Activated naive CD4-positive, alpha-beta T cell treated with anti-CD3 and anti-CD28 coated beads, Interleukin-2, amount 50 U/mL, for 16 hours (primary cell): ENCODE results near the gene TFEB.
"Not testable (repeated sequence)": the region's sequence is repeated elsewhere in the genome, so short reads cannot be mapped to it uniquely, and the experiment has no call there.

Experiments used
- DNase-seq: peaks from one replicate; pipeline ENCODE4 v3.0.0-alpha.2; 2020

The TFEB gene

DNA sequence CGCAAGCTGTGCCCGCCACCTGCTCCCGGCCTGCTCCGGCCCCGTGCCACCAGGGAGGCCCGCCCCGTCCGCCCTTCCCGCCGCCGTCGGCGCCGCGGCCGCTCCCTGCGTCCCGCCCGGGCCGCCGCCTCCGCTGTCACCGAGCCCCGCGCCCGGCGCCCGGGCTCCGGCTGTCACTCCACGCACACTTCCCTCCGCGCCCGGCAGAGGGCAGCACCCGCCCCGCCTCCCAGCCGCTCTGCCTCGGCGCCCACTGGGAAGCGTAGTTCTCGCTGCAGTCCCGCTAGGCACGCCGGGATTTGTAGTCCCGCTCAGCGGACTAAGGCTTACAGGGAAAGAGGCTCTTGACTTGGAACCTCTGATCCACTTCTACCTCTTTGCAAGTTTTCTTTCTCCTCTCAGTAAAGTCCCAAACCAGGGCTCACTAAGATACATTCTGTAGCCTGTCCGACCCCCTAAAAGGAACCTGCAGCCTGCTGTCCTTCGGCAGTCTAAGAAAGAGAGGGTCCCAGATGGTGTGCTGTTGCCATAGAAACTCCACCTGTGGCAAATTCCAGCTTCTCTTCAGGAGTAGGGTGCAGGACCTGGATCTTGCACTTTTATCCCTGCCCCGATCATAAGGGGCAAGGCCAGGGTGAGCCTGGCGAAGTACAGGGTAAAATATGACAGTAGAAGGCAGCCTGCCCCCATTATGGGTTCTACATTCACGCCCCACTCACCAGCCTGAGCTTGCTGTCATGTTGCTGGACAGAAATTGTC is at the start of gene TFEB:
Gene TFEB (minus strand): TSS at position 182 of the 759 bp plus-strand sequence. CDS start 44,395 bp downstream, outside the sequence.
- DNase-seq, result peak; percentile 94

GRCh38 chr6:41784581-41785171 is 49.3 kb upstream of the TFEB start:
- DNase-seq, result no peak

DNA sequence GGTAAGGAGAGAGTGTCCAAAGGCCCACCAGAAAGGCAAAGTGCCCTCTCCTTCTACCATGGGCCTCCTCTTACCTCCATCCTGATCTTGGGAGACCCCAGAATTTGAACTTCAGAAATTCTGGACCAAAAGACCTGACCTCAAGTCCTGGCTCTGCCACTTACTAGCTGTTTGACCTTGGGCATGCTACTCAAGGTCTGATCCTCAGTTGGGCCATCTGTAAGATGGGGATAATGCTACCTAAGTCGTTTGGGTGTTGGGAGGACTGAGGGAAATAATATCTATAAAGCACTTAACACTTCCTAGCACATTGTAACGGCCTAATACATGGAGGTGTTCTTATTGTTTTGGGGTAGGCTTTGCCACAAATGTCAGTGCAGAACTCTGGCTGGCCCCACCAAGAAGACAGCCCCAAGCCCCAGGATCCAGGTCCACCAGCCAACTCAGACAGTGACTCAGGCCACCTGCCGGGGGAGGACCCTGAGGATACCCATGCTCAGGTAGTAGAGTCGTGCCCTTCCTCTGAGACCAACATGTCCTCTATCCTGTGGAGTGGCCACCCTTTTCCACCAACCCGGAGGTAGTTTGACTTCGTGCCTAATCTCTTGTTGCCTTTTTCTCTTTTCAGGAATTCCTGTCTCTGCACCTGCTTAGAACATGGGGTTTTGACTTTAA is 47.8 kb upstream of the TFEB start:
- no peak for DNase-seq

DNA sequence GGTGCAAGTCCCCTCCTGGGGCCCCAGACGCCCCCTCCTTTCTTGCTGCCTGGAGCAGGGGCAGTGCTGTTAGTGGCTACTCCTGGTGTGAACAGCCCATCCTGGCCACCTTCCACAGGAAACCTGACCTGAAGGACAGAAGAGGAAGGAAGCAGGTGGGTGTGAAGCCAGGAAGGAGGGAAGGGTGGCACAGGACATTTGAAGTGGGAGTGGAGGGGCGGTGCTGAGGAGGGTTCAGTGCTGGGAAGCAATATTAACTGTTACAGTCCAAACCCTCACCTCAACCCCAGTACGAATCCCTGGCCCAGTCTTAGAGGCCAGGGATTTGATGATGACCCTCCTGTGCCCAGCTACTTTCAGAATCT is 45.9 kb upstream of the TFEB start:
- no peak for DNase-seq

DNA sequence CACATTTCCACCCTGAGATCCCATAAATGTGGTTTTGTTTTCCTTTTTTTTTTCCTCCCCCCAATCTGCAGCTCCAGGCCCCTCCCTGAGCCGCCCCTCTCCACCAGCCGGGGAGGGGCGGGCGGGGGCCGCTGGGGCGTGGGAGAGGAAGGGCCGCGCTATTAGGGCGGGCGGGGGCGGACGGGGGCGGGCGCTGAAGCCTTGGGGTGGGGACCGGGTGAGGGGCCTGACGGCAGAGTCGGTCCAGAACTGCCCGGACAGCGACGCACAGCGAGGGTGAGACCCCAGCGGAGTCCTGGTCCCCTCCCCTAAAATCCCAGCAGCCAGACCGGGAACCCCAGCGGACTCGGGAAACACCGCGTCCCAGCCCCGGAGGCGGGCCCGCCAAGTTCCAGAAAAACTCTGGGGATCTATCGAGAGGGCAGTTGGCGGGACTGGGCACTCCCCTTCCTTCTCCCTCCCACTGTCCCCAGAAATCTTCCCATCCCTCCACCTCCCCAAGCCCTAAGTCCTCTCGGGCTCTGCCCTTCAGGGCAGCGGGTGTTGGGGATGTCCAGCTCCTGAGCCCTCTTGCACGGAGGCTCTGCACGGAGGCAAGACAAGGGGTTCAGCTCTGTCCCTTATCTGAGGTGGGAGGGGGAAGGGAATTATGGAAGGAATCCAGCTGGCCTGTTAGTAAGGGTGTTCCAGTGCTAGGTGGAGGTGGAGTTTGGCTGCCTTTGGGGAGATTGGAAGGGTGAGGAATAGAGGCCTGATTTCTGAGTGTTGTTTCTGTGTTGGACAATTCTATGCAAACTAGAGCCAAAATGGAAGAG is 45.4 kb upstream of the TFEB start, which contains the start of gene PRICKLE4:
Gene PRICKLE4 (plus strand): TSS at position 232 of the 815 bp plus-strand sequence. CDS start 2,692 bp downstream, outside the sequence.
- DNase-seq, result no peak

- DNase-seq, result peak; percentile 100
Measured at GRCh38 chr6:41779788-41780550, 44.6 kb upstream of the TFEB start, which contains the start of gene FRS3. TSS of gene FRS3 (minus strand) at chr6:41779900. CDS start at chr6:41776987, 2,913 bp downstream.

- peak; percentile 19 for DNase-seq
Measured at GRCh38 chr6:41779336-41779735, 43.9 kb upstream of the TFEB start.

DNA sequence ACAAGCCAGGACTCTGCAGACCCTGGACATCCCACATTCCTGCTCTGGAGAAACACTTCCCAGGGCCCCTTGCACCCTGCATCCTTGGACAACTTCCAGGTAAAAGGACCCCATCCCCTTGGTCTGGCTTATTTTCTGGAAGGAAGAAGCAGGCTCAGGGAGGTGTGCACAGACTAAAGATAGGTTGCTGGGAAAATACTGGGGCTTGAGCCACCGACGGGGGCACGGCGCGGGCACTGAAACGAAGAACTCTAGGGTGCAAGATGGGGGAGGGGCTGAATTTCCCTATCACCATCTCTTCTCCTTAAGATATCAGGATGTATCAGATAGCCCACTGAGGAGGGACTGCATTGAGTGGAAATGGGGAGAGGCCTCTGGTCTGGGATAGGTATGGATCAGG is 43.5 kb upstream of the TFEB start:
- no peak for DNase-seq

GRCh38 chr6:41777551-41778285 is 42.3 kb upstream of the TFEB start:
- DNase-seq, result no peak

DNA sequence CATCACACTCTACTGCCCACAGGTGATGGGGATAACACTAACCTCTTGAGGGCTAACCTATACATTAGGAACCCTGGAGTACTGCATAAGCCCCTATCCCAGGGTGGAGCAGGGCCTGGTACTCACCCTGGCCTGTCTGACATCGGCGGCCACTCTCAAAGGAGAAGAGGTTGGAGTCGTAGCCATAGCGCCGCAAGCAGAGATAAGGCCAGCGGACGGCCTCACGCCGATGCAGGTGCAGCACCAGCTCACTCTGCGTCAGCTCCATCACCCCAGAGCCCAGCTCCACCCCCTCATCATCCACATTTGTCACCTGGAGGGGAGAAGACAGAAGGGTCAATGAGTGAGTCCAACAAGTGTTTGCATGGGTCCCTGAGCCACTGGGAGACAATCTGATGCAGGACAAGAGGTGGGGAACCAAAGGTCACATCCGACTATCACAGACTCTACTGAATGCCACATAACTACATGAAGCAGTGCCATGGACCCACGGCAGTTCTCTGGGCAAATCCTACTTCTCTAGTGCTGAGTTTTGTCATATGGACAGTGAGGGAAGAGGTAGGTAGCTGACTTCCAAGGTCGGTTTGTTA is 40.0 kb upstream of the TFEB start:
- DNase-seq, result no peak

DNA sequence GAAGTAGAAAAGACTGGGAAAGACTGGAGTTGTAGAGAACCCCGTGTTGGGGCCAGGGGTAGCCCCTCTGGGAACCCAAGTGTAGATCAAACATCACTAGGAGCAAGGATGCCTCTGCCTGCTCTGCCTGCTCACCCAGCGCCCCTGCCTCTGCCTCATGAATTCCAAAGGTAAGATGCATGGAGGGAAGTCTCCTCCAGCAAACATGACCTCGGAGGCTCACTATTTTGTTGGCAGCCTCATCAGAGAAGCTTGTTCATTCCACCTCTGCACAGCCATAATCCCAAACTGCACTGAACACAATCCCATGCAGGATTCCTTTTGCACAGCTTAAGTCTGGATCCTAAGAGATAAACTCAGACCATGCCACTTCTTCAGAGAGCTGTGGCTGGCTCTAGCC is 39.4 kb upstream of the TFEB start:
- no peak for DNase-seq

GRCh38 chr6:41771058-41771983 is 35.9 kb upstream of the TFEB start:
- no peak for DNase-seq

GRCh38 chr6:41770381-41771057 is 35.1 kb upstream of the TFEB start:
- DNase-seq, result no peak

DNA sequence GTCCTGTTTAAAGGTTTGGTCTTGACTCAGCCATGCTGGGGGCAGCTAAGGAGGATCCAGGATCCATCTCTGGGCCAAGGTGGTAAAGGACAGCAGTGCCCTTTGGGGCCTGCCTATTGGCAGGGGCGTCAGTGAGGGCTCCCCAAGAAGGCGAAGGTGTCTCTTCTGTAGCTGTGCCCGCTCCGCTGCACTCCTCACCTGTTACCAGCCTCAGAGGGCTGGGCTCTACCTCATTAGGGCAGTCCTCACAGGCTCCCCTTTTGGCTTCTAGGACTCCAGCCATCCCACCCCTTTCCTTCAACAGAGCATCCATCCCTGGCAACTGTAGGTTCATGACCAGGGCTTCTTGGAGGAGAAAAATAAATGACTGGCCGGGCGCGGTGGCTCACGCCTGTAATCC is 34.0 kb upstream of the TFEB start:
- no peak for DNase-seq

- DNase-seq, result no peak
Measured at GRCh38 chr6:41768545-41769308, 33.3 kb upstream of the TFEB start.

DNA sequence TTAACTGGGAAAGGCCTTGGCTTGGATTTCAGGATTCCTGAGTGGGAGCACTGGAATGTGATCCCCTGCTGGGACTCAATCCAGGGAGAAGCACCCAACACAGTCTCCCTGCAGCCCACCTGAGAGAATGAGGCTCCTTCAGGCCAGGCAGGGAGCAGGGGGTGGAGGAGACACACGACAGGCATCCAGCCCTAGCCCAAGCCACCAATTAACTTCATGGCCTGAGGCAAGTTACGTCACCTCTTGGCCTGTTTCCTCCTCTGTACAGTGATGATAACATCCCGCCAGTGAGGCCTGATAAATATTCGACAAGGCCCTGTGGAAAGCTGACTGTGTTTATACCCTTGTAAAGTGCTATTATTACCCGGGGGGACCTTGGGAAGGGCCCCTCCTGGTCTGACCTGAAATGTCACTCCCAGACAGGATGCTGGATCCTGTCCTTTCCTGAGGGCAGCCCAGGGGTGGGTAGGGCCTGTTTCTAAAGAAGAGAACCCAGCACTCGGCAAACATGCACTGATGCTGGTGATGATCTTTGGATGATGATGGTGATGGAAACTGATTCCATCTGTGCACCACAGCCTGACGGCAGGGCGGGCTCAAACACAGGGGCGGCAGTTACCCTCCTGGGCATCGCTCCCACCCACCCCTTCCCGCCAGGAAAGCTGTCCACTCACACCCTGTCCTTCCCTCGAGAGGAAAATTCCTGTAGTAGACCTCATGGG is 31.9 kb upstream of the TFEB start:
- DNase-seq, result no peak

GRCh38 chr6:41766043-41766664 is 30.7 kb upstream of the TFEB start:
- not testable (repeated sequence) for DNase-seq
